ENCODE results near the gene COL6A1.

COL6A1 gene

DNA sequence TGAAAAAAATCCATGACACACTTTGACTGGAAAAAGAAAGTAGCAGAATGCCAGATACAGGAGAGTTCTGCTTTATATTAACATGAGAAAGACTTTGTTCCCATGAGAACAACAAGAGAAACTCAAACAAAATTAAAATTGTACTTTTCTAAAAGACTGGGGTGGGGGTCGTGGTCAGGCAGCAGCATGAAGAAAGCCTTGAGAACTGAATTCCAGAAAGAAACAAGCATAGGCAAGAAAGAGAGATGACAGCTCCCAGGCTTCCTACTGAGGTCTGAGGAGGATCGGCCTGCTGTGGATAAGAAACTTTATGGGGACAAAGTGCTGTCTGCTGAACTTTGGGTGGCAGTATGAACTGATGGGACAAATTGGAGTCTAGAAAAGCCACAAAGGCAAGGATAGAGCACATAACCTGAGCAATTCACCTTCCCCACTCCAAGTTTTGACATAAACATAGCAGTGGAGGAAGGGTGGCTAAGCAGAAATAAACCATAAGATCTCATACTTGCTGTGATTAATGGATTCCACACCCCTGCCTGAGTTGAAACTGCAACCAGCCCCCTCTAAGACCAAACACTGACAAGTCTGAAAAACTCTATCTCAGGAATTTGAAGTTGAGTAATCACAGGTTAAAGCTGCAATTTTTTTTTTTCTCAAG is 43.7 kb downstream of the COL6A1 start:
- Histone ChIP-seq H3K27ac (ENCODE audit: low read depth, low read length, poor library complexity, severe bottlenecking) (no peak overlapping the region), H4K20me1 (ENCODE audit: insufficient read depth, low read length) (no peaks in the 10 kb centered on the region), H3K9ac (ENCODE audit: low read length) (no peak overlapping the region), H3K9me3 (ENCODE audit: low read length) (0 out of 2 replicates have a peak, but pooled peaks cover 4% of the 10 kb centered on the region), H3K4me2 (ENCODE audit: low read length) (no peak overlapping the region), H2AFZ (ENCODE audit: low read length) (no peak overlapping the region), H3K4me3 (ENCODE audit: low read depth, low read length, poor library complexity, severe bottlenecking) (no peak overlapping the region), H3K79me2 (ENCODE audit: insufficient read depth, low read length) (no peaks in the 10 kb centered on the region), H3K9me2 (ENCODE audit: low read depth, low read length) (no peaks in the 10 kb centered on the region), H3F3A (ENCODE audit: insufficient read depth, low read length) (no peaks in the 10 kb centered on the region), H3K27me3 (ENCODE audit: insufficient read depth, low read length) (no peaks in the 10 kb centered on the region), H3K4me1 (ENCODE audit: insufficient read depth, low read length, severe bottlenecking) (no peaks in the 10 kb centered on the region), H3K36me3 (ENCODE audit: insufficient read depth, low read length) (no peaks in the 10 kb centered on the region)
- TF ChIP-seq, protein P1, sequence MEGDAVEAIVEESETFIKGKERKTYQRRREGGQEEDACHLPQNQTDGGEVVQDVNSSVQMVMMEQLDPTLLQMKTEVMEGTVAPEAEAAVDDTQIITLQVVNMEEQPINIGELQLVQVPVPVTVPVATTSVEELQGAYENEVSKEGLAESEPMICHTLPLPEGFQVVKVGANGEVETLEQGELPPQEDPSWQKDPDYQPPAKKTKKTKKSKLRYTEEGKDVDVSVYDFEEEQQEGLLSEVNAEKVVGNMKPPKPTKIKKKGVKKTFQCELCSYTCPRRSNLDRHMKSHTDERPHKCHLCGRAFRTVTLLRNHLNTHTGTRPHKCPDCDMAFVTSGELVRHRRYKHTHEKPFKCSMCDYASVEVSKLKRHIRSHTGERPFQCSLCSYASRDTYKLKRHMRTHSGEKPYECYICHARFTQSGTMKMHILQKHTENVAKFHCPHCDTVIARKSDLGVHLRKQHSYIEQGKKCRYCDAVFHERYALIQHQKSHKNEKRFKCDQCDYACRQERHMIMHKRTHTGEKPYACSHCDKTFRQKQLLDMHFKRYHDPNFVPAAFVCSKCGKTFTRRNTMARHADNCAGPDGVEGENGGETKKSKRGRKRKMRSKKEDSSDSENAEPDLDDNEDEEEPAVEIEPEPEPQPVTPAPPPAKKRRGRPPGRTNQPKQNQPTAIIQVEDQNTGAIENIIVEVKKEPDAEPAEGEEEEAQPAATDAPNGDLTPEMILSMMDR (IDR thresholded peaks at IDR 0.05; ENCODE audit: low read length), result no peak

DNA sequence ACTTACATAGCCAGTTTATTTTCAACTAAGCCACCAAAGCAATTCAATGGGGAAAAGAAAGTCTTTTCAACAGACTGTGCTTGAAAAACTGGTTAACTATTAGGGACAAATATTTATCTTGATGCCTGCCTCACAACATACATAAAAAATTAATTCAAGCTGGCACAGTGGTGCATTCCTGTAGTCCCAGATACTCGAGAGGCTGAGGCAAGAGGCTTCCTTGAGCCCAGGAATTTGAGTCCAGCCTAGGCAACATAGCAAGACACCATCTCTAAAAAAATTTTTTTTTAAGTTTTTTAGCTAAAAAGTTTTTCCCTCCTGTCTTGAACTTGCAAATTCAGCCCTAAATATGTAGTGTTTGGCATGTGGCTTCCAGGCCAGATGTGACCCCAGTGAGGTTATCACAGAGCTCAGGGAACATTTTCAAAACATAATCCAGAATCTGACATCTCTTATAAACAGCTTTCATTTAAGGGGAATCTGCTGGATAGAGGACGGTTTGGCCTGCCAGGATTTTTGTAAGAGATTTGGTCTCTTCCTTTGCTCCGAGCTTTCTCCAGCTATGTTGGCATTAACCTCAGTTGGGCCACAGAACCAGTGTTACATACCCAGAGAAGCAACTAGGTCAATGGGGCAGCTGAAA is 46.4 kb downstream of the COL6A1 start:
- Histone ChIP-seq H2AFZ (ENCODE audit: low read length) (no peak overlapping the region), H3K36me3 (ENCODE audit: insufficient read depth, low read length) (no peaks in the 10 kb centered on the region), H3K27me3 (ENCODE audit: insufficient read depth, low read length) (peaks cover 3% of the 10 kb centered on the region; the same call in 1 of the 2 replicates), H3K9ac (ENCODE audit: low read length) (no peak overlapping the region), H3K9me3 (ENCODE audit: low read length) (0 out of 2 replicates have a peak, but pooled peaks cover 4% of the 10 kb centered on the region), H3K9me2 (ENCODE audit: low read depth, low read length) (no peaks in the 10 kb centered on the region), H3K4me1 (ENCODE audit: insufficient read depth, low read length, severe bottlenecking) (no peaks in the 10 kb centered on the region), H3K4me3 (ENCODE audit: low read depth, low read length, poor library complexity, severe bottlenecking) (no peak overlapping the region), H4K20me1 (ENCODE audit: insufficient read depth, low read length) (no peaks in the 10 kb centered on the region), H3K4me2 (ENCODE audit: low read length) (no peak overlapping the region), H3K27ac (ENCODE audit: low read depth, low read length, poor library complexity, severe bottlenecking) (no peak overlapping the region), H3K79me2 (ENCODE audit: insufficient read depth, low read length) (no peaks in the 10 kb centered on the region), H3F3A (ENCODE audit: insufficient read depth, low read length) (no peaks in the 10 kb centered on the region)
- no peak for TF ChIP-seq EZH2 (IDR thresholded peaks at IDR 0.05; ENCODE audit: borderline replicate concordance, low read length)
- TF ChIP-seq, protein P1 (IDR thresholded peaks at IDR 0.05; ENCODE audit: low read length), result no peak

DNA sequence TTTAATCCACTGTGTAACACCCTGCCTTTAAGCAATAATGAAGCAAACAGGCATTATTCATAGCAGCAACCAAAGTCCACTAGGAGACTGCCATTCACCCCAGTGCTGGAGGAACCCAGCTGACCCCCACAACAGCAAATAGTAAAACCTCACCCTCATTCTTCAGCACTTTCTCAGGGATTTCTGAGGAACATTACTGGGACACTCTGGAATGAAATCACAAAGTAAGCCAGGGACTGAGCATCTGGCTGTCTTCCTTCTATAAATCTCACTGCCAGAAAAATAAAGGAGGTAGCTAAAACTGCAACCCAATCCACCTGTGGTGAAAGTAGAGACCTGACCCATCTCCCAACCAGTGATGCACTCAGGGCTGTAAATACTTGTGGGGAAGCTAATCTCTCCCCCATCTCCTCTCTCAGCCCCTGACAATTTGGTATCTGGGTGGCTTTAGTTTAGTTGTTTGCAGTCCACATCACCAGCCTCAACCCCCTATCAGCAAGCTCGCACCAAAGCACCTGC is 47.1 kb downstream of the COL6A1 start:
- H3K9ac ChIP-seq (ENCODE audit: low read length), result no peak overlapping the region
- no peaks in the 10 kb centered on the region for H4K20me1 ChIP-seq (ENCODE audit: insufficient read depth, low read length)
- TF ChIP-seq, protein P1 (IDR thresholded peaks at IDR 0.05; ENCODE audit: low read length), result no peak
- no peak for TF ChIP-seq EZH2 (IDR thresholded peaks at IDR 0.05; ENCODE audit: borderline replicate concordance, low read length)
- H3K4me1 ChIP-seq (ENCODE audit: insufficient read depth, low read length, severe bottlenecking), result no peaks in the 10 kb centered on the region
- H3F3A ChIP-seq (ENCODE audit: insufficient read depth, low read length), result no peaks in the 10 kb centered on the region
- no peak overlapping the region for H3K27ac ChIP-seq (ENCODE audit: low read depth, low read length, poor library complexity, severe bottlenecking)
- no peaks in the 10 kb centered on the region for H3K79me2 ChIP-seq (ENCODE audit: insufficient read depth, low read length)
- no peak overlapping the region for H3K4me2 ChIP-seq (ENCODE audit: low read length)
- peaks cover 3% of the 10 kb centered on the region; the same call in 1 of the 2 replicates for H3K27me3 ChIP-seq (ENCODE audit: insufficient read depth, low read length)
- no peaks in the 10 kb centered on the region for H3K9me2 ChIP-seq (ENCODE audit: low read depth, low read length)
- 0 out of 2 replicates have a peak, but pooled peaks cover 4% of the 10 kb centered on the region for H3K9me3 ChIP-seq (ENCODE audit: low read length)
- no peaks in the 10 kb centered on the region for H3K36me3 ChIP-seq (ENCODE audit: insufficient read depth, low read length)
- no peak overlapping the region for H3K4me3 ChIP-seq (ENCODE audit: low read depth, low read length, poor library complexity, severe bottlenecking)
- H2AFZ ChIP-seq (ENCODE audit: low read length), result no peak overlapping the region
